ENCODE results near the gene BOC. TPM values are rescaled to one million over a fixed set of nuclear protein-coding genes. Genes with fewer than 3 reads are reported as not detected.

BOC gene
- total and polyA plus RNA-seq, 2 of the 13 experiments (the other 11 are each of a cell fraction or from before 2014, with no cell fraction given): 0.04 TPM; not detected in 1

DNA sequence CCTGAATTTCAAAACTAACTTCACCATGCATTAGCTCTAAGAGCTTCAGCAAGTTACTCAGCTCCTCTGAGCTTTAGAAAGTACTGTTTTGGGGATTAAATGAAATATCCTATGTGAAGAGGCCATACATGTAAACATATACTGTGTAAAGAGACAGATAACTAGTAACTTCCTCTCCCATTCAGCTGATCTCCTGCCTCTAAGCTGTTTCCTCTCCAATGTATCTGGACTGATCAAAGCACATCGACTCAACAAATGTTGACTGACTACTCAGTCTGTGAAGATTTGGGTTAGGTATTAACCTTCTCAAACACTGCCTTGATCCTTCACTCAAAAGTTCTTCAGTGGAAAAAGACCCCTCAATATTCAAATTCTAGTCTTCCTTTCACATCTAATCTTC, 82.0 kb downstream of the BOC start (continued):
- TF ChIP-seq, protein P1, sequence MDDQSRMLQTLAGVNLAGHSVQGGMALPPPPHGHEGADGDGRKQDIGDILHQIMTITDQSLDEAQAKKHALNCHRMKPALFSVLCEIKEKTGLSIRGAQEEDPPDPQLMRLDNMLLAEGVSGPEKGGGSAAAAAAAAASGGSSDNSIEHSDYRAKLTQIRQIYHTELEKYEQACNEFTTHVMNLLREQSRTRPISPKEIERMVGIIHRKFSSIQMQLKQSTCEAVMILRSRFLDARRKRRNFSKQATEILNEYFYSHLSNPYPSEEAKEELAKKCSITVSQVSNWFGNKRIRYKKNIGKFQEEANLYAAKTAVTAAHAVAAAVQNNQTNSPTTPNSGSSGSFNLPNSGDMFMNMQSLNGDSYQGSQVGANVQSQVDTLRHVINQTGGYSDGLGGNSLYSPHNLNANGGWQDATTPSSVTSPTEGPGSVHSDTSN (CRISPR knock-in tag; IDR thresholded peaks at IDR 0.05; ENCODE audit: borderline replicate concordance): no peak
- TF ChIP-seq FOXA3 (CRISPR knock-in tag; IDR thresholded peaks at IDR 0.05) (peak; percentile 54; the same call in 1 of the 2 replicates), ZNF788 (CRISPR knock-in tag; IDR thresholded peaks at IDR 0.05; ENCODE audit: borderline replicate concordance) (no peak), ZBTB20 (CRISPR knock-in tag; IDR thresholded peaks at IDR 0.05; ENCODE audit: borderline replicate concordance, low read depth) (peak; percentile 27; the same call in 1 of the 2 replicates), RELA (CRISPR knock-in tag; IDR thresholded peaks at IDR 0.05) (no peak), ZNF331 (CRISPR knock-in tag; IDR thresholded peaks at IDR 0.05) (no peak), ZNF652 (CRISPR knock-in tag; IDR thresholded peaks at IDR 0.05; ENCODE audit: borderline replicate concordance, low read depth) (no peak), ZNF431 (CRISPR knock-in tag; IDR thresholded peaks at IDR 0.05; ENCODE audit: borderline replicate concordance, low read depth) (no peak), ZMYM2 (CRISPR knock-in tag; IDR thresholded peaks at IDR 0.05) (no peak), GFI1 (CRISPR knock-in tag; IDR thresholded peaks at IDR 0.05; ENCODE audit: borderline replicate concordance) (no peak), FOXA1 (IDR thresholded peaks at IDR 0.05) (no peak), FOXA1 (CRISPR knock-in tag; IDR thresholded peaks at IDR 0.05) (peak; percentile 35), ATM (IDR thresholded peaks at IDR 0.05; ENCODE audit: borderline replicate concordance) (no peak), DR1 (CRISPR knock-in tag; IDR thresholded peaks at IDR 0.05) (no peak), ZNF737 (CRISPR knock-in tag; IDR thresholded peaks at IDR 0.05; ENCODE audit: borderline replicate concordance) (no peak), RBM22 (optimal IDR thresholded peaks at IDR 0.05; ENCODE audit: low read length) (no peak), ZKSCAN1 (IDR thresholded peaks at IDR 0.05; ENCODE audit: low read length) (no peak), MEIS2 (CRISPR knock-in tag; IDR thresholded peaks at IDR 0.05) (no peak), STAG1 (CRISPR knock-in tag; IDR thresholded peaks at IDR 0.05) (no peak), ZNF614 (CRISPR knock-in tag; IDR thresholded peaks at IDR 0.05; ENCODE audit: borderline replicate concordance) (no peak), MEIS1 (CRISPR knock-in tag; IDR thresholded peaks at IDR 0.05; ENCODE audit: borderline replicate concordance) (no peak), MAFK (conservative IDR thresholded peaks at IDR 0.05 in 1 of 2, IDR thresholded peaks at IDR 0.05 in 1 of 2; ENCODE audit: low read length in 2 of 2) (no peak)
- TF ChIP-seq, protein P2, sequence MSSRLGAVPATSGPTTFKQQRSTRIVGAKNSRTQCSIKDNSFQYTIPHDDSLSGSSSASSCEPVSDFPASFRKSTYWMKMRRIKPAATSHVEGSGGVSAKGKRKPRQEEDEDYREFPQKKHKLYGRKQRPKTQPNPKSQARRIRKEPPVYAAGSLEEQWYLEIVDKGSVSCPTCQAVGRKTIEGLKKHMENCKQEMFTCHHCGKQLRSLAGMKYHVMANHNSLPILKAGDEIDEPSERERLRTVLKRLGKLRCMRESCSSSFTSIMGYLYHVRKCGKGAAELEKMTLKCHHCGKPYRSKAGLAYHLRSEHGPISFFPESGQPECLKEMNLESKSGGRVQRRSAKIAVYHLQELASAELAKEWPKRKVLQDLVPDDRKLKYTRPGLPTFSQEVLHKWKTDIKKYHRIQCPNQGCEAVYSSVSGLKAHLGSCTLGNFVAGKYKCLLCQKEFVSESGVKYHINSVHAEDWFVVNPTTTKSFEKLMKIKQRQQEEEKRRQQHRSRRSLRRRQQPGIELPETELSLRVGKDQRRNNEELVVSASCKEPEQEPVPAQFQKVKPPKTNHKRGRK (CRISPR knock-in tag; IDR thresholded peaks at IDR 0.05): no peak
- TF ChIP-seq, protein P3, sequence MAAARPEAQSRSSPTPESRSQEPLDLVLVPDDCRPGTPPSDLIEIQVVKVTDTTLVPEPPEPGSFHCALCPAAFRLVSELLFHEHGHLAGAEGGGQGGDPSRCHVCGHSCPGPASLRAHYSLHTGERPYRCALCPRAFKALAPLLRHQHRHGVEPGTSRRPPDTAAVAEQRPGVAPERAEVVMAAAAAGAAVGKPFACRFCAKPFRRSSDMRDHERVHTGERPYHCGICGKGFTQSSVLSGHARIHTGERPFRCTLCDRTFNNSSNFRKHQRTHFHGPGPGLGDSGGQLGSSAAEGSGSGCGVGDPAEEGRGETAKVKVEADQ (CRISPR knock-in tag; IDR thresholded peaks at IDR 0.05; ENCODE audit: borderline replicate concordance): no peak

All from HepG2 (cell line).